Spinal cord (tissue), 10 donors: ENCODE results near the gene FSTL3. TPM values are rescaled to one million over a fixed set of nuclear protein-coding genes. Genes with fewer than 3 reads are reported as not detected.

Source experiments
- DNase-seq, 6 donors: peaks; one replicate each; pipeline versions ENCODE4 v3.0.0 to v3.0.0-alpha.2; 2013 to 2015; ENCODE audit warnings: low spot score in 6 of 6, low read depth in 4 of 6
- H3K27ac ChIP-seq: one replicate; pipeline ENCODE4 v1.5.1; 2013; ENCODE audit warnings: low read depth, low read length, control low read depth
- H3K27me3 ChIP-seq: one replicate; pipeline ENCODE4 v1.6.1; 2013; ENCODE audit warnings: low read length; ENCODE audit not compliant: control insufficient read depth, insufficient read depth
- H3K36me3 ChIP-seq: one replicate; pipeline ENCODE4 v1.6.1; 2013; ENCODE audit warnings: low read length; ENCODE audit not compliant: control insufficient read depth, insufficient read depth
- H3K4me1 ChIP-seq: one replicate; pipeline ENCODE4 v1.6.1; 2013; ENCODE audit warnings: low read length; ENCODE audit not compliant: control insufficient read depth, insufficient read depth
- H3K4me3 ChIP-seq: one replicate; pipeline ENCODE4 v1.5.1; 2013; ENCODE audit warnings: low read depth, low read length, control low read depth
- H3K9me3 ChIP-seq: one replicate; pipeline ENCODE4 v1.6.1; 2013; ENCODE audit warnings: low read length; ENCODE audit not compliant: control insufficient read depth, insufficient read depth
- WGBS: methylation state at CpG from one replicate; pipeline ENCODE4 v1.1.5; 2013; ENCODE audit warnings: missing lambda C conversion rate; ENCODE audit not compliant: insufficient coverage; 5-methylcytosine and 5-hydroxymethylcytosine counted together
- polyA plus RNA-seq, 2 donors: library from polyadenylated mRNA; unstranded; fragments of 120-200 nt; gene quantifications; one replicate each; pipeline ENCODE4 v1.2.1, GENCODE V29; 2013; ENCODE audit not compliant: insufficient read length in 2 of 2
- total RNA-seq, 2 donors: library from RNA; depleted of rRNA in 1 of 2; stranded (reverse); fragments of 120-200 nt in 1 of 2; fragments of >200 nt in 1 of 2; gene quantifications; one replicate each; pipeline versions ENCODE4 v1.2.3 to v1.2.4, GENCODE V29; 2013 to 2014
- donor health status: healthy.

FSTL3 gene
- total and polyA plus RNA-seq, 4 donors: 11.3 to 32.1 (median 15.0) TPM

GRCh38 chr19:651991-652390 lies 24.2 kb upstream of the FSTL3 start:
- H3K4me3 ChIP-seq: no peak overlapping the region
- H3K27ac ChIP-seq: no peak overlapping the region
- peaks cover 1% of the 10 kb centered on the region for H3K4me1 ChIP-seq
- 87% methylated on average over 24 of the region's 24 CpGs for WGBS
- no peaks in the 10 kb centered on the region for H3K9me3 ChIP-seq
- peaks cover 94% of the 10 kb centered on the region for H3K36me3 ChIP-seq
- DNase-seq: no peak
- no peaks in the 10 kb centered on the region for H3K27me3 ChIP-seq

GRCh38 chr19:652467-653389 lies 23.5 kb upstream of the FSTL3 start:
- no peak overlapping the region for H3K27ac ChIP-seq
- no peaks in the 10 kb centered on the region for H3K9me3 ChIP-seq
- 93% methylated on average over 48 of the region's 54 CpGs for WGBS
- peaks cover 94% of the 10 kb centered on the region for H3K36me3 ChIP-seq
- no peak overlapping the region for H3K4me3 ChIP-seq
- no peaks in the 10 kb centered on the region for H3K27me3 ChIP-seq
- H3K4me1 ChIP-seq: peaks cover 8% of the 10 kb centered on the region
- no peak for DNase-seq

GRCh38 chr19:653425-653824 lies 22.8 kb upstream of the FSTL3 start:
- no peak overlapping the region for H3K27ac ChIP-seq
- no peak overlapping the region for H3K4me3 ChIP-seq
- H3K4me1 ChIP-seq: peaks cover 13% of the 10 kb centered on the region

DNA sequence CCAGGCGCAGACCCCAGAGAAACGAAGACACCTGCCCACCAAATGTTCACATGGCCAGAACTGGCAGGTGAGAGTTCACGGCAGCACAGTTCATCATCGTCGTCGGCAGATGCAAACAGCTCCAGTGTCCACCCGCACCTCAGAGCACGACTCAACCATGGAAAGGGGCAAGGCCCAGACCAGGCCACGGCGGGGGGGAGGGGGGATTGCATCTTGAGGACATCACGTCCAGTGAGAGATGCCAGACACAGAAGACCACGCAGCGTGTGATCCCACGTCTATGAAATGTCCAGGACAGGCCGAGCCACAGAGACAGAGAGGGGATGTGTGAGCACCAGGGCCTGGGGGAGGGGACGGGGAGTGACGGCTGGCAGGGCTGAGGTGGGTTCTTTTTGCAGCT lies 20.5 kb upstream of the FSTL3 start:
- Histone ChIP-seq H3K4me1 (peaks cover 23% of the 10 kb centered on the region), H3K36me3 (peaks cover 93% of the 10 kb centered on the region), H3K9me3 (no peaks in the 10 kb centered on the region), H3K27ac (no peak overlapping the region), H3K4me3 (no peak overlapping the region), H3K27me3 (no peaks in the 10 kb centered on the region)
- DNase-seq: no peak
- 86% methylated on average over 16 of the region's 17 CpGs for WGBS

More at GRCh38 chr19:653425-653824, 22.8 kb upstream of the FSTL3 start:
- WGBS: 92% methylated on average over 17 of the region's 17 CpGs
- DNase-seq: no peak
- peaks cover 94% of the 10 kb centered on the region for H3K36me3 ChIP-seq
- no peaks in the 10 kb centered on the region for H3K9me3 ChIP-seq
- no peaks in the 10 kb centered on the region for H3K27me3 ChIP-seq

GRCh38 chr19:656751-657559 lies 19.2 kb upstream of the FSTL3 start:
- Histone ChIP-seq H3K9me3 (no peaks in the 10 kb centered on the region), H3K27me3 (no peaks in the 10 kb centered on the region), H3K27ac (no peak overlapping the region), H3K36me3 (peaks cover 92% of the 10 kb centered on the region), H3K4me1 (peaks cover 36% of the 10 kb centered on the region), H3K4me3 (no peak overlapping the region)
- WGBS: 89% methylated on average over 36 of the region's 43 CpGs
- DNase-seq: no peak

- H3K9me3 ChIP-seq: no peaks in the 10 kb centered on the region
- peaks cover 39% of the 10 kb centered on the region for H3K4me1 ChIP-seq
- H3K36me3 ChIP-seq: peaks cover 86% of the 10 kb centered on the region
- DNase-seq: no peak
- no peak overlapping the region for H3K4me3 ChIP-seq
- H3K27me3 ChIP-seq: no peaks in the 10 kb centered on the region
- H3K27ac ChIP-seq: no peak overlapping the region
- WGBS: 90% methylated on average over 19 of the region's 19 CpGs
Measured at GRCh38 chr19:657611-658010, 18.6 kb upstream of the FSTL3 start.

- H3K27me3 ChIP-seq: no peaks in the 10 kb centered on the region
- H3K36me3 ChIP-seq: peaks cover 79% of the 10 kb centered on the region
- no peaks in the 10 kb centered on the region for H3K9me3 ChIP-seq
- 73% methylated on average over 33 of the region's 33 CpGs for WGBS
- no peak overlapping the region for H3K4me3 ChIP-seq
- no peak overlapping the region for H3K27ac ChIP-seq
- DNase-seq: no peak
- H3K4me1 ChIP-seq: peaks cover 39% of the 10 kb centered on the region
Measured at GRCh38 chr19:658059-658839, 17.9 kb upstream of the FSTL3 start.

GRCh38 chr19:658916-659839 lies 17.0 kb upstream of the FSTL3 start:
- no peak overlapping the region for H3K4me3 ChIP-seq
- peaks cover 70% of the 10 kb centered on the region for H3K36me3 ChIP-seq
- no peak overlapping the region for H3K27ac ChIP-seq
- peaks cover 48% of the 10 kb centered on the region for H3K4me1 ChIP-seq
- WGBS: 81% methylated on average over 47 of the region's 50 CpGs
- H3K27me3 ChIP-seq: no peaks in the 10 kb centered on the region
- no peak for DNase-seq
- H3K9me3 ChIP-seq: no peaks in the 10 kb centered on the region
